H1 (cell line): Measurements from ENCODE around the gene PHLPP1. TPM values are rescaled to one million over a fixed set of nuclear protein-coding genes. Genes with fewer than 3 reads are reported as not detected.

Source experiments
- FOSL1 ChIP-seq: IDR thresholded peaks from 2 replicates; pipeline ENCODE4 v1.6.1; 2011; ENCODE audit warnings: mild to moderate bottlenecking, low read depth, low read length, moderate library complexity; ENCODE audit not compliant: insufficient read depth
- HDAC2 ChIP-seq, 2 experiments: fragments of 300-600 bp in 1 of 2; sonication (generic) in 1 of 2; IDR thresholded peaks; 2 replicates each; pipeline ENCODE4 v1.6.1; 2011 to 2012; ENCODE audit warnings: low read depth in 2 of 2, low read length in 2 of 2, mild to moderate bottlenecking in 2 of 2, moderate library complexity in 2 of 2, borderline replicate concordance in 1 of 2, inconsistent platforms in 1 of 2
- HDAC6 ChIP-seq: IDR thresholded peaks from one replicate; pipeline ENCODE4 v1.7.1; 2012; ENCODE audit warnings: low read depth, mild to moderate bottlenecking, inconsistent platforms, low read length, moderate library complexity
- JUN ChIP-seq: IDR thresholded peaks from 2 replicates; pipeline ENCODE4 v1.6.1; 2011; ENCODE audit warnings: low read depth, mild to moderate bottlenecking, improper control_type of control experiment, low read length
- RFX5 ChIP-seq: IDR thresholded peaks from 2 replicates; pipeline ENCODE4 v1.6.1; 2011; ENCODE audit warnings: low read depth, low read length, improper control_type of control experiment, borderline replicate concordance
- polyA plus RNA-seq, 7 experiments: library from polyadenylated mRNA; depleted of rRNA in 3 of 7; stranded (reverse) in 5 of 7; unstranded in 2 of 7; fragments of >200 nt in 5 of 7; fragments of 200-250 nt in 2 of 7; gene quantifications; 1 replicate in 5 of 7; 2 replicates in 1 of 7; 4 replicates in 1 of 7; pipeline versions ENCODE4 v1.2.1 to v1.2.3, GENCODE V29; 2011 to 2013; ENCODE audit warnings: missing spikeins in 2 of 7, mixed read lengths in 2 of 7
- total RNA-seq: library from RNA; stranded (reverse); fragmentation: NEBNext Ultra II Directional; extraction: Animal tissue kit (Norgen Biotek cat#: 25700); gene quantifications from 2 replicates; pipeline ENCODE4 v1.2.1, GENCODE V29; 2021

PHLPP1 gene
- total and polyA plus RNA-seq, 2 of the 8 experiments (the other 6 are each of a cell fraction or from before 2014, with no cell fraction given): 28.0 to 66.3 TPM

DNA sequence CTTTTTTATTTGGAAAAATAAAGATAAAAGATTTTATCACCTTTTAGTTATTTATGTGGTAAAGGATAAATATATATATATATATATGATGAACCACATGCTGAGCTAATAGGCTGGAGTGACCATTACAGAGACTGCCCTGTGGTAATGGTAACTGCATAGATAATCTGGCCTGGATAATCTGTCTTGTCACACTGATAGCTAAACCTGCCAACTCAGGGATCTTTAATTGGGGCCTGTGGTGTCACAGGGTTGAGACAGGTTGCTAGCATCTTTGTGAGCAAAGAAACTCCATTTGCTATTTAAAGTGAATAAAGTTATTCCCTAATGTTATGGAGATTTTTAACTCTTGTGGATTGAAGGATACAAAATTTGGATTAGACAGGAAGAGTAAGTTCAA, 203.0 kb downstream of the PHLPP1 start (continued):
- TF ChIP-seq HDAC2 (IDR thresholded peaks at IDR 0.05; ENCODE audit: borderline replicate concordance in 1 of 2, low read depth in 2 of 2, low read length in 2 of 2): no peak
- no peak for TF ChIP-seq RFX5
- TF ChIP-seq FOSL1: no peak
- TF ChIP-seq JUN: no peak
- no peak for TF ChIP-seq HDAC6
